ENCODE data around the gene DPEP2NB.

DPEP2NB gene

GRCh38 chr16:68049449-68049848 lies 33.7 kb upstream of the DPEP2NB start:
- no peak for TF ChIP-seq POLR2AphosphoS5 (IDR thresholded peaks at IDR 0.05; ENCODE audit: low read depth, low read length)
- TF ChIP-seq REST (IDR thresholded peaks at IDR 0.05; ENCODE audit: insufficient read depth in 1 of 2, low read depth in 2 of 2, low read length in 2 of 2) = no peak
- TF ChIP-seq FOXP2 (optimal IDR thresholded peaks at IDR 0.05; ENCODE audit: borderline replicate concordance, extremely low read depth, extremely low read length, insufficient read depth) = no peak
- no peak for TF ChIP-seq TAF1 (IDR thresholded peaks at IDR 0.05; ENCODE audit: borderline replicate concordance, insufficient read depth, low read length)
- no peak for TF ChIP-seq SIN3A (IDR thresholded peaks at IDR 0.05; ENCODE audit: borderline replicate concordance, insufficient read depth, low read length)

- TF ChIP-seq REST (IDR thresholded peaks at IDR 0.05; ENCODE audit: insufficient read depth in 1 of 2, low read depth in 2 of 2, low read length in 2 of 2) = no peak
- no peak for TF ChIP-seq SIN3A (IDR thresholded peaks at IDR 0.05; ENCODE audit: borderline replicate concordance, insufficient read depth, low read length)
These were observed 32.3 kb upstream of the DPEP2NB start for GRCh38 chr16:68047987-68048386.

- TF ChIP-seq SIN3A (IDR thresholded peaks at IDR 0.05; ENCODE audit: borderline replicate concordance, insufficient read depth, low read length) (no peak), FOXP2 (optimal IDR thresholded peaks at IDR 0.05; ENCODE audit: borderline replicate concordance, extremely low read depth, extremely low read length, insufficient read depth) (no peak), POLR2AphosphoS5 (IDR thresholded peaks at IDR 0.05; ENCODE audit: low read depth, low read length) (no peak), REST (IDR thresholded peaks at IDR 0.05; ENCODE audit: insufficient read depth in 1 of 2, low read depth in 2 of 2, low read length in 2 of 2) (no peak), TAF1 (IDR thresholded peaks at IDR 0.05; ENCODE audit: borderline replicate concordance, insufficient read depth, low read length) (no peak)
These were observed 30.4 kb upstream of the DPEP2NB start for GRCh38 chr16:68046106-68046505.

- no peak for TF ChIP-seq REST (IDR thresholded peaks at IDR 0.05; ENCODE audit: insufficient read depth in 1 of 2, low read depth in 2 of 2, low read length in 2 of 2)
These were observed 26.1 kb upstream of the DPEP2NB start for GRCh38 chr16:68041783-68042182.

GRCh38 chr16:68040506-68041288 lies 25.0 kb upstream of the DPEP2NB start:
- TF ChIP-seq TAF1 (IDR thresholded peaks at IDR 0.05; ENCODE audit: borderline replicate concordance, insufficient read depth, low read length) (no peak), POLR2AphosphoS5 (IDR thresholded peaks at IDR 0.05; ENCODE audit: low read depth, low read length) (no peak), REST (IDR thresholded peaks at IDR 0.05; ENCODE audit: insufficient read depth in 1 of 2, low read depth in 2 of 2, low read length in 2 of 2) (no peak), SIN3A (IDR thresholded peaks at IDR 0.05; ENCODE audit: borderline replicate concordance, insufficient read depth, low read length) (no peak), FOXP2 (optimal IDR thresholded peaks at IDR 0.05; ENCODE audit: borderline replicate concordance, extremely low read depth, extremely low read length, insufficient read depth) (no peak)
